Measurements from ENCODE around the gene NOP56.
"Not testable (repeated sequence)": the region's sequence is repeated elsewhere in the genome, so short reads cannot be mapped to it uniquely, and the experiment has no call there.

NOP56 gene

DNA sequence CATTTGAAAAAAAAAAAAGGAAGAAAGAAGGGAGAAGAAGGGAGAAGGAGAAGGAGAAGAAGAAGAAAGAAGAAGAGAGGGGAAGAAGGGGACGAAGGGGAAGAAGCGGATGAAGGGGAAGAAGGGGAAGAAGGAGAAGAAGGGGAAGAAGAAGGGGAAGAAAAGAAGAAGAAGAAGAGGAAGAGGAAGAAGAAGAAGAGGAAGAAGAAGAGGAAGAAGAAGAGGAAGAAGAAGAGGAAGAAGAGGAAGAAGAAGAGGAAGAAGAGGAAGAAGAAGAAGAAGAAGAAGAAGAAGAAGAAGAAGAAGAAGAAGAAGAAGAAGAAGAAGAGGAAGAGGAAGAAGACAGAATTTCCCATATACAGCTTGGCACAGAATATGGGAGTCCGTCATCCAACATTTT lies 29.6 kb downstream of the NOP56 start:
- DNase-seq (ENCODE audit: low spot score): not testable (repeated sequence)

DNA sequence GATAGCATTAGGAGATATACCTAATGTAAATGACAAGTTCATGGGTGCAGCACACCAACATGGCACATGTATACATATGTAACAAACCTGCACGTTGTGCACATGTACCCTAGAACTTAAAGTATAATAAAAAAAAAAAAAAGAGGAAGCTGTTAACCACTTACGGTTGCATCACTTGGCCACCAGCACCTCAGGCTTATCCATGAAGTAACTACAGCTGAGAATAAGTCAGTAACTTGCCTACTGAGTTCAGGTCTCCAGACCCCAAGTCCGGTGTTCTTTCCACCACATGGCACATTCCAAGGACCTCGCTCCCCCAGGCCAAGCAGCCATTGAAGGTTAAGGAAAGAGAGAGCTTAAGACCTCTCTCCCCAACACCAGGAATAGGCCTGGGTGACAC lies 32.4 kb downstream of the NOP56 start:
- DNase-seq (ENCODE audit: low spot score): not testable (repeated sequence)

DNA sequence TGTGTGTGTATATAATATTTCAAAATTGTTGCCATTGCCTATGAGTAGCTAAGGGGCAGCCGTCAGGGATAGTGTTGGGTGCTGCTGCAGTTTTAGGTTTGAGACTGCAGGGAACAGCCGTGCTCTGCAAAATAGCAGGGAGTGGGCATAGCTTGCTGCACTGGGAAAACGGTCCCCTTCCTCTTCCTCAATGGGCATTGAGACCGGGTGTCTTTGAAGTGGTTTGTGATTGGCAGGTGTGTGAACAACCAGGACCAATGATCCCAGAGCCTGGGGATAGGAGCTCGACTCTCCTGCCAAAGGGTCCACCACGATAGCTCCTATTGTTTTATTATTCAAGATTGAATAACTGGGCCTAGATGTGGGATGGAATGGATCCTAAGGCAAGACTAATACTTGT lies 35.1 kb downstream of the NOP56 start:
- DNase-seq (ENCODE audit: low spot score): no peak

DNA sequence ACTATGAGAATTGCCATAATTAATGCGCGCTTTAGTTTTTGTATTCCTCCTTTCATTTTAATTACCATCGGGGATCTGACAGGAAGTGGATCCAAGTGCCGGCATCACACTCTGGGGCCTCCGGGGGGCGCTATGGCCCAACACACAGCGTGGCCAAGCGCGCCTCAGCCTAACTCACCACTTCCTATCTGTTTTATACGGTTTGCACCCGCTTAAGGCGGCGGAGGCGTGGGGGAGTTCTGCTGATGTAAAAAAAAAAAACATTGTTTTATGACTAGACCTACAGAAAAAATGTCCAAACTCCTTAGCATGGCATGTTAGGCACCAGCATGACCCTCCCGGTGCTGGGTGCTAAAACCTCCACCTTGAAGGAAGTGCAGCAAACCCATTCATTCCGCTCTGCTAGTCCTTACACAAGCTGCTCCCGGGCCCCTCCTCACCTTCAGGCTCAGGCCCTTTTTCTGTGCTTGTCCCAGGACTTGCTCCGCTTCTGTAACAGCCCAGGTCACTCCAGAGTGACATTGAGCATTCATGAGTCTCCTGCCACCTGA lies 35.7 kb downstream of the NOP56 start:
- no peak for DNase-seq (ENCODE audit: low spot score)

DNA sequence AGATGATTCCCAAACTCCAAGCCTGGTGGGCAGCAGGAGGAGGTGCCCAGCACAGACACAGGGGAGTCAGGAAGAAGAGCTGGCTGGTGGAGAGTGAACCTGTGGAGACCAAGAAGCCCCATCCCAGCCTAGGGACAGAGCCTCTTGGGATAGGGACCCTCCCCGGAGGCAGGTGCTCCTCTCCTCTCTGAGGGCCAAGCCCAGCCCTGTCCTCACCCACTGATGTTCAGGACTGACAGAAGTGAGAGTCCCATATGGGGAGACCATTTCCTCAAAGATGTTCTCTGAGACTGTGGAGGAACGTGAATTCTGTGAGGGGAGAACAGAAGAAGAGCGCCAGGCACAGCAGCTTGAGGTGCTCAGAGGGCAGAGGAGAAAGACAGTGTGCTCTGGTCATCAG lies 37.8 kb downstream of the NOP56 start:
- DNase-seq (ENCODE audit: low spot score): no peak

DNA sequence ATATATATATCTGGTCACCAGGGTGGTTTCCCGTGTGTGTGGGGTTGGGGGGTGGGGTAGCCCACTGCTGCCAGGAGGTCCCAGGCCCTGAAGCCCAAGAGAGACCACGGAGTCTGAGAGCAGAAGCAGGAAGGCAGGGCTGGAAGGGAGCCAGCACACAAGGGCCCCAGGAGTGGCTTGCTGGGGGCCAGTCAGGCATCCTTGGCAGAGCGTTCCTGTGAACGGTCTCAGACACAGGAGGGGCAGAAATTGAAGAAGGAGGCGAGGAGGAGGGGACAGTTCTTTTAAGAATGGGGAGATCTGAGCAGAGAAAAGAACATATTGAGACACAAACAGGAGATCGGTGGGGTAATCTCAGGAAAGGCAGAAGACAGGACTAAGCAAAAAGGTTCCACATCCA lies 38.3 kb downstream of the NOP56 start:
- DNase-seq (ENCODE audit: low spot score): no peak

DNA sequence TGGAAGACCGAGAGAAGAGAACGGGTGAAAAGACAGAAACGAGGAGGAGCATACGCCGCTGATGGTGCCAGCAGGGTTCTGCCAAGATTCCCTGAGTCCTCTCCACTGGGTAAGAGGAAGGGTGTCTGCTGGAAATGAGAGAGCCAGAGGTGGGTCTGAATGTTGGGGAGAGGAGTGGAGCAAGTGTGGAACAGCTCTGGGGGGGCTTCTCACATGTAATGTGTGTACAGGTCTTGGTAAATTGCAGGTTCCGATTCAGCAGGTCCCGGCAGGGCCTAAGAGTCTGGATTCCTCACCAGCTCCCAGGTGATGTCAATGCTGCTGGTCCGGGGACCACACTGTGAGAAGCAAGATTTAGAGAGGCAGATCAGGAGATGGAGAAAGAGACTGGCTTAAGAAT lies 38.7 kb downstream of the NOP56 start:
- DNase-seq (ENCODE audit: low spot score): no peak

DNA sequence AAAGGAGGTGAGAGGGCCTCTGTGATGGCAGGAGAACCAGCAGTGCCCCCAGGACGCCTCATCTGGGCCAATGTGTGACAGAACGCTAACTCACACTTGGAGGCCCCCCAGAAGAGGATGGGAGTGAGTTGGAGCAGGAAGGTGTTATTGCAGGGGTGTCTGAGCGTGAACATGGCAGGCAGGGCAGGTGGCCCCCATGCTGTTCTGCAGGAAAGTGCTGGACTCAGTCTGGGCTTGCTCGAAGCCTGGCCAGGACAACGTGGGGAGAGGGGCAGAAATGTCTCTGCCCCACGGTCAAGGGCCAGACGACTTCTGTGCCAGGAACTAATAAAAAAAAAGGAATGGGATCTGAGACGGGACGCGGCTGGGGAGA lies 39.2 kb downstream of the NOP56 start:
- no peak for DNase-seq (ENCODE audit: low spot score)

DNA sequence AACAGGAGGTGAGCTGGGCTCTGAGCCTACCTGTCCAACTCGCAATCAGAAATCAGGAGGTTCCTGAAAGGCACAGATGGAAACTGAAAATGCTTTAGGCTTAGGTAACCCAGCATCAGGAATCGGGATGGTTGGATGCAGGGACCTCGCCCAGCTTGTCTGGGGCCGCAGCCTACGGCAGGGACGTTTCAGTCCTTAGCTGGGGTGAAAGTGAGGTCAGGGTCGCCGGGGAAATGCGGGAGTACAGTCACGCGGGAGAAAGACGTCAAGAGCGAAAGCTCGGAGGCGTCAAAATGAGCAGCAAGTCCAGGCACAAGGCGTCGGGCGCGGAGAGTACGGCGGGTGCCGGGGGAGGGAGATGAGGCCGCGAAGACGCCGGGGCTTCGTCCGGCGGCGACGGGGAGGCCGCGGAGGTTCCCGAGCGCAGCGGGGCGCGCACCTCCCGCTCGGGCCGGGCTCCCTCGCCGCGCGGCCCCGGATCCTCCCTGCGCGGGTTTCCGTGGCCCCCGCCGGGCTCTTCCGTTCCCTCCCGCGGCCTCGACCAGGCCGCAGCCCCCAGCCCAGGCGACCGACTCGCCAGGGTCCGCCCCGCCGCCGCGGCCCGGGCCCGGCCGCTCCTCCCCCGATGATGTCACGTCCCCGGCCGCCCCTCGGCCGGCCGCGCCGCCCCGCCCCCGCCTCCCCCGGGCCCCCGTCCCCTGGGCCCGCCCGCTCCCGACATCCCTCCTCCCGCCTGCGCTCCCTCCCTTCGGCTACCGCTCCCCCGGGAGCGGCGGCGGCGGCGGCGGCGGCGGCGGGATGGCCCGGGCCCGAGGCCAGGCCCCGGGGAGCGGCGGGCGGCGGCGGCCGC lies 39.8 kb downstream of the NOP56 start, which contains the start of gene EBF4:
Gene EBF4, plus strand, starts transcription at position 745 of the 850 bp plus-strand sequence. CDS start 866 bp downstream, outside the sequence.
- DNase-seq (ENCODE audit: low spot score): peak; percentile 52

DNA sequence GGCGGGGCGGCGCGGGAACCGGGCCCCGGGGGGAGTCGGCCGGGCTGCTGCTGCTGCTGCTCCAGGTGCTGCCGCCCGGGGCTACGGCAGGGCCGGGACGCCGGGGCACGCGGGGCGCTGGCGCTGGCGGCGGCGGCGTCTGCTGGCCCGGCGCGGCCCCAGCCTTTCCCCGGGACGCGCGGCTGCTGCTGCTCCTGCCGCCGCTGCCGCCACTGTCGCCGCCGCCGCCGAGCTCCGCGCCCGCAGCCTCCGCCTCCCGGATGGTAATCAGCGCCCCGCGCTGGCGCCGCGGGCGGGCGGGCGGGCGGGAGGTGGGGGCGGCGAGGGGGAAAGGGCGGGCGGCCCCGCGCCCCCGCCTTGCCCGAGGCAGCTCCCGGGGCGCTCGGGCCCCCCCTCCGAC lies 40.5 kb downstream of the NOP56 start:
- DNase-seq (ENCODE audit: low spot score): no peak

DNA sequence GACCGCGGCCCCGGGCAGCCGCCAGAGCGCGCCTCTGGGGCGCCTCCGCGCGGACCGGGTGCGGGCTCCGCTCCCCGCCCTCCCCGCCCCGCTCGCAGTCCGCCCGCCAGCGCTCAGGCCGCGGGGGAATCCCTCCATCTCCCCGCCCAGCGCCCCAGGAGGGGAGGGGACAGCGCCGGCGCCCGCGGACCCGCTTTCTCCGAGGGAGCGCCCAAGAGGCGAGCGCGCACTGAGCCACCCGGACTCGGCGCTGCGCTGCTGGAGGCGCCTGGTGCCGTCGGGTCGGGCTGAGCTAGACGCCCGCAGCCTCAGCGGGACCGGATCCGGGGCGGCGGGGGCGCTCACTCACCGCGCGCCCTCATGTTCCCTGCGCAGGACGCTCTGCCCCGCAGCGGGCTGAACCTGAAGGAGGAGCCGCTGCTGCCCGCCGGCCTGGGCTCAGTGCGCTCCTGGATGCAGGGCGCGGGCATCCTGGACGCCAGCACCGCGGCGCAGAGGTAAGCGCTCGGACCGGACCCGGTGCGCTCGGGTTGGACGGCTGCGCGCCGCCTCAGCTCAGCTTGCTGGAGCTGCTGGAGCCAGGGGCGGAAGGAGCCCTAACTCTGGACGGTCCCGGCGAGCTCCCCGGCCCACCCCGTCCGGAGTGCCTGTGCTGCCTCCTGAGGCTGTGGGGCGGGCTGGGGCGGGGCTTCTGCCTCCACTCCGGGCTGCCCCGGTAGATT lies 41.0 kb downstream of the NOP56 start:
- DNase-seq (ENCODE audit: low spot score): peak; percentile 51

DNA sequence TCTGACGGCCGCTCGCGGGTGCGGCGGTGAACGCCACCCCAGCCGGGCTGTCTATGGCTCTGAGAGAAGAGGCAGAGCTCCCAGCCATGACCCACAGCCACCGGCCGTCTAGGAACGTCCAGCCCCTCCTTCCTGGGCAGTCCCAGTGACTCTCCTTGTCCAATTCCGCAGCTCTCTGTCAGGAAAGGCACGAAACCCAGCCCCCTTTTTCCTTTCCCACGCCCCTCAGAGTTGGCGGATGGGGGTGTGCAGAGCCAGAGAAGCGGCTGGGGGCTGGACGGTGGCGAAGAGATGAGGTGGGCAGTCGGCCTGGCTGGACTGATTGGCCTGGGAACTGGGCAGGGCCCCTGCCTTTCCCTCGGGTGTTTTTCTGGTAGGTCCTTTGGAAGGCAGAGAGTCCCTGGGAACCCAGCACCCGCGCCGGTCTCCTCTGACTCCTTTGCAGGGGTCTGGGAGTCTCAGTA lies 41.6 kb downstream of the NOP56 start:
- DNase-seq (ENCODE audit: low spot score): peak; percentile 67

DNA sequence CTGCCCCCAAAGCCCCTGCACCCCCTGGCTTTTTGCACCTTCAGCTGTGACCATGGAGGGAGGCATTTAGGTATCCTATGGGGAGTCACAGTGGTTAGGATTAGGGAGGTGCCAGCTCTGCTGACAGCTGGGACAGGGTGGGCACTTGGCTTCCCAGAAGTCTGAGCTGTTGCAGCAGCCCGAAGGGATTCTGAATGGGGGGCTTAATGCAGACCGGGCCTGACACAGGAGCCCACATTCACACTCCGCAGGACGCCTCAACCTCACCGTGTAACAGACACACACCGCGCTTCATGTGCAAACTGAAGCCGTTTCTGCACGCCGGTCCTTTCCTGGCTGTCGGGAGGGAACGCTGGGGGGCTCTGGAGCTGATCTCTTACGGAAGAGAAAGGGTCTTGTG lies 42.1 kb downstream of the NOP56 start:
- no peak for DNase-seq (ENCODE audit: low spot score)

DNA sequence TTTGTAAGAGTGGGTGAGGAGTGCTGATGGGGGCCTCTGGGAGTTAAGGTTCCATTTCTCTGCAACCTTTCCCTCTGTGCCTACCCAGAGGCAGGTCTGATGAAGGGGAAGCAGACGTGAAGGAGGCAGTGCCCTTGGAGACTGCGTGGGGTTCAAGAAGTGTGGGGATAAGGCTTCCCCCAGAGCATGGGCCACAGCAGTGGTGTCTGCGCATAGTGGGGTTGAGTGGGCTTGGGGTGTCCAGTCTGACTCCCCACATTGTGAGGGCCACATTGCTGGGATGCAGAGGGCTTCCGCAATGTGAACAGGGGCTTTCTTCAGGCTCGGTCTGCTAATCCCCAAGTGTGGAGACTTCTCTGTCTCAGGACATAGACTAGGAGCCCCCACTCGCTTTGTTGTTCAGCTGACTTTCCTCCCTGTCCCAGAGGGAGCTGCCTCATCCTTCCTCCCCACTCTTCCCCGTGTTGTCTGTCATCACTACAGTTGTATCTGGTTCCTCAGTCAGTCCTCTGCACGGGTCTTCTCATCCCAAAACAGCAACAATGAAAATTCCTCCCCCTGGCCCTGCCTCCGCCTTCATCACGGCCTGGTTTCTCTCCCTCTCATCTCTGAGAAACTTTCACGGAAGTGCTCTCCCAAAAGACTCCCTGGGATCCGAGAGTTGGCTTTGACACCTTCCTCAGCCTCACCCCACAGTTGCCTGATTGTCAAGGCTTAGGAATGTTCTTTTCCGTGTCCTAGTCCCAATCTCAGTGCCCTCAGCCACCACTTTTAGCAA lies 43.0 kb downstream of the NOP56 start:
- no peak for DNase-seq (ENCODE audit: low spot score)

DNA sequence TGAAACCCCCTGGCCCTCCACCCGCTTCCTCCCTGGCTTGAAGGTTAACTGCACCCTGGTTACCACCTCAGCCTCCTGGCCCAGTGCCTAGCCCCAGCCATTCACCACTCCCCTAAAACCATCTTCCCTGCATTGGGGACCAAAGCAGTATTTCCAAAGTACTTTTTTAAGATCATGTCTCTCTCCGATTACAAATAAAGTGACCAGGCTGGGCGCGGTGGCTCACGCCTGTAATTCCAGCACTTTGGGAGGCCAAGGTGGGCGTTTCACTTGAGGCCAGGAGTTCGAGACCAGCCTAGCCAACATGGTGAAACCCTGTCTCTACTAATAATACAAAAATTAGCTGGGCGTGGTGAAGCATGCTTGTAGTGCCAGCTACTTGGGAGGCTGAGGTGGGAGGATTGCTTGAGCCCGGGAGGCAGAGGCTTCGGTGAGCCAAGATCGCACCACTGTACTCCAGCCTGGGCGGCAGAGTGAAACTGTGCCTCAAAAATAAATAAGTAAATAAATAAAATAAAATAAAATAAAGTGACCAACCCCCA lies 43.6 kb downstream of the NOP56 start:
- not testable (repeated sequence) for DNase-seq (ENCODE audit: low spot score)

DNA sequence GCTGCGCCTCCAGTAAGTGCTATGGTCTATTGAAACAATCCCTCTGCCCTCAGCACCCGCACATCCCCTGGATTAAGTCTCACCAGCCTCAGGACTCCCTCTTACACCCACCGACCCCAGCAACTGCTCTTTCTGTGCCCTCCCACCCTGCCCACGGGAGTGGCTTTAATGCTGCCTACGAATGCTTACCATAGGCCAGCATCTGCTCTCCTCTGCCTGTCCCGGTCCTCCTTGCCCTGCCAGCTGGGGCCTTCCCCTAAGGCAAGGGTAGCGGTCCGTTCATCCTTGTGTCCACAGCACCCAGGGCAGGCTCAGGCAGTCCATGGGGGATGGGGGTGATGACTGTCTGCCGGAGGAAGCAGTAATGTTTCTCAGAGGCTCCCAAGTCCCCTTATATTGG lies 44.2 kb downstream of the NOP56 start:
- DNase-seq (ENCODE audit: low spot score): no peak

DNA sequence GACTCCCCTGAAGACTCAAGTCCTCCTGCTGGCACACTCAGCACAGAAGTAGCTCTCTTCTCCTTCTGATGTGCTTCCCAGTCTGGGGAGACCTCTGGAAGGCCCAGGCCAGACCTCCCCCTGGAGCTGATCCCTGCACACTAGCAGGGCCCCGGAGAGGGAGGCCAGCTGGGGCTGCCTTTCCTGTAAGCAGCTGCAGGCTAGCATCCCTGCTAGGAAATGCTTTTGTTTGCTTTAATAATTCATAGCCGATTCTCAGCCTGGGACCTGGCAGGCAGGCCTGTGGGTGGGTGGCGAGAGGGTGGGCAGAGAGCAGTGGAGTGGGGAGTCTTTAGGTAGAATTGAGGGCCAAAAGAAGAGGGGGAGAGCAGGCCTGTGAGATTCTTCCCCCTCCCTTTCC lies 45.3 kb downstream of the NOP56 start:
- no peak for DNase-seq (ENCODE audit: low spot score)

DNA sequence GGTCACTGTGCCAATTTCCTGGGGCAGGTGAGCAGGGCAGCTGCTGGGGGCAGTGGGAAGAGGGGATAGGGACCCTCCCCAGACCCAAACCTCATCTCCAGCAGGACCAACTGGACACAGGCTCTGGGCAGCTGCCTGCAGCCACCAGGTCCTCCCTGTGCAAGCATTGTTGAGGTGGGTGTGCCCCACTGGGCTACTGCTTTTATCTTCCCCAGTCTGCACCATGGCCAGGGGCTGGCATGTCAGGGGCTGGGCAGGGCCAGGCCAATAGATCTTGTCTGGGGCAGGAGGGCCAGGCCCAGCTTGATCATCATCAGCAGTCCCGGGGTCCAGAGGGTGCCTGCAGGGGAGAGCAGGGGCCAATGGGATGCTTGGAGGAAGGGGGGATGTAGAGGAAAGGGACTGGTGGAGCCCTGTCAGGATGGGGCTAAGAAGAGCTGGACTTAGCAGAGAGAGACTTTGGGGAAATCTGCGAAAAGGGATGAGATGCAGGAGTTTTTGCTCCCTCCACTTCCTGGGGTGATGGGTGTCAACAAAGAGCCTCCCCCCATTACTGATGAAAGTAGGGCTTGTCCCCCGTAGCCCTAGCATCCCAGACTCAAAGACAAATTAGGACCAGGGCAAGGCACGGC lies 45.9 kb downstream of the NOP56 start:
- DNase-seq (ENCODE audit: low spot score): no peak

DNA sequence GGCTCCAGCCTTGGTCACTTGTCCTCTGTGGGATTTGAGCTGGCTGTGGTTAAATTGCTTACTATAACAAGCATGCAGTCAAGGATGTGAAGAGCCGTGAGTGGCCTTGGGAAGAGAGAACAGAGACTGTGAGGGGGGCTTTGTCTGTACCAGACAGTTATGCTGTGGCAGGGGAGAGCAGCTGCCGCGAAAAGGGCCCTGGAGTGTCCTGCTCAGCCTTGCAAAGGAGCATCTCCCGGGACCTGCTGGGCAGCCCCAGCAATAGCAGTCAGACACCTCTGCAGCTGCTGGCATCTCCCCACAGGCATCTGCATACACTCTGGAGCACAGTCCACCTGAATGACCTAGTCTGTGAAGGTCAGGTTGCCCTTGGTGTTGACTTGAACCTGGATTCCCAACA lies 46.5 kb downstream of the NOP56 start:
- no peak for DNase-seq (ENCODE audit: low spot score)

DNA sequence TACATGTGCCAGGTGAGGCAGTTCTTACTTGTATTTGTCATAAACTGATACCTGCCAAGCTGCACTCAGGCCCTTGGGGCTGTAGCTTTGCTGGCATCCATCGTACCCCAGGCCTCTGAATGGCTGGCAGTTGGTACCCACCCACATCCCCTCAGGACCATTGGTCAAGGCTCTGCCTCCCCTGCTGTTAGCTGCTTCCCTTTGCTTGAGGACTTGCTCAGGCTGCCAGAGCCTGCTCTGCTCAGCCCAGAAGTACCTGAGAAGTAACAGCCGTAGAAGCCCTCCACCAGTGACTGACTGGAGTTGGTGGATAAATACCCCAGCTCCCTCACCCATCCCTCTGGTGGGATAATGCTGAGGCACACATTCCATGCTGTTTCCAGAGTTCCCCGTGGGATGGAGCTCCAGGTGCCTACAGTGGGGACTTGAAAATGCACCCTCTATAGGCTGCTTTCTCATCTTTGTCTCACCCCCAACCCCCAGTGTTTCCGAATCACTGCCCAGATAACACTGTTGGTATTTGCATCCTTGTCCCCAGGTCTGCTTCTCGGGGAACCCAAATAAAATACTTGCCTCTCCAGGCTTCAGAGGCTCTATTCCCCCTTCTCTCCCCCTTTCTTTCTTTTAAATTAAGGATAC lies 47.5 kb downstream of the NOP56 start:
- DNase-seq (ENCODE audit: low spot score): no peak
